Caco-2 (cell line): ENCODE measurements around the gene DLG2. TPM values are rescaled to one million over a fixed set of nuclear protein-coding genes. Genes with fewer than 3 reads are reported as not detected.

Experiments used
- BruUV-seq: library from RNA; stranded (reverse); fragments of 400-500 nt; replicated peaks from 2 replicates; lab custom pipeline; 2021; lab: Mats Ljungman, UMichigan
- CTCF ChIA-PET: fragments of 300-600 bp; sonication (Branson Sonifier 250); formaldehyde crosslinking; loops from one replicate; lab custom pipeline; 2022; ENCODE audit warnings: antibody characterized with exemption; lab: Charles Lee
- POLR2A ChIA-PET: fragments of 300-600 bp; sonication (Branson Sonifier 250); formaldehyde crosslinking; loops from one replicate; lab custom pipeline; 2022; ENCODE audit warnings: antibody characterized with exemption; lab: Charles Lee
- DNase-seq, 2 experiments: peaks; one replicate each; pipeline versions ENCODE4 v3.0.0 to v3.0.0-alpha.2; 2020 to 2022
- H3K27me3 ChIP-seq: replicated peaks from 2 replicates; pipeline ENCODE4 v1.6.0; 2011; ENCODE audit warnings: low read length; ENCODE audit not compliant: control insufficient read depth, insufficient read depth
- H3K36me3 ChIP-seq: 2 replicates; pipeline ENCODE4 v1.5.1; 2011; ENCODE audit warnings: low read length; ENCODE audit not compliant: control insufficient read depth, insufficient read depth
- H3K4me1 ChIP-seq: fragments of 250-450 bp; sonication (Bioruptor Pico); 2 replicates; pipeline ENCODE4 v1.5.1; 2020; ENCODE audit warnings: mild to moderate bottlenecking
- H3K4me3 ChIP-seq: 2 replicates; pipeline ENCODE4 v1.5.1; 2011; ENCODE audit warnings: low read depth, mild to moderate bottlenecking, control low read depth, low read length
- H3K9me3 ChIP-seq: fragments of 250-450 bp; sonication (Bioruptor Pico); 2 replicates; pipeline ENCODE4 v1.5.1; 2020; ENCODE audit warnings: mild to moderate bottlenecking, moderate library complexity
- H3K27ac Mint-ChIP-seq: one replicate; pipeline ENCODE4 v1.8.0; 2022; ENCODE audit warnings: mixed read lengths; ENCODE audit not compliant: unreplicated experiment
- H3K27me3 Mint-ChIP-seq: one replicate; pipeline ENCODE4 v1.8.0; 2022; ENCODE audit warnings: mixed read lengths; ENCODE audit not compliant: insufficient read depth, unreplicated experiment
- H3K36me3 Mint-ChIP-seq: one replicate; pipeline ENCODE4 v1.8.0; 2022; ENCODE audit warnings: mild to moderate bottlenecking, mixed read lengths; ENCODE audit not compliant: insufficient read depth, unreplicated experiment
- H3K4me1 Mint-ChIP-seq: one replicate; pipeline ENCODE4 v1.8.0; 2022; ENCODE audit warnings: low read depth, mixed read lengths; ENCODE audit not compliant: unreplicated experiment
- H3K4me3 Mint-ChIP-seq: one replicate; pipeline ENCODE4 v1.8.0; 2022; ENCODE audit warnings: mild to moderate bottlenecking, moderate library complexity, mixed read lengths; ENCODE audit not compliant: unreplicated experiment
- H3K9me3 Mint-ChIP-seq: one replicate; pipeline ENCODE4 v1.8.0; 2022; ENCODE audit warnings: mixed read lengths; ENCODE audit not compliant: unreplicated experiment
- CTCF ChIP-seq, 2 experiments: fragments of 200-600 bp in 1 of 2; IDR thresholded peaks; 1 replicate in 1 of 2; 2 replicates in 1 of 2; pipeline versions ENCODE4 v1.5.1 to v1.8.0; 2011 to 2022; ENCODE audit warnings: antibody characterized with exemption in 1 of 2, control low read depth in 1 of 2, inconsistent platforms in 1 of 2, low read depth in 1 of 2, low read length in 1 of 2, mild to moderate bottlenecking in 1 of 2, moderate library complexity in 1 of 2; ENCODE audit not compliant: insufficient read depth in 1 of 2, severe bottlenecking in 1 of 2, unreplicated experiment in 1 of 2
- intact Hi-C: fragments of 100-400 bp; cut with micrococcal nuclease; formaldehyde crosslinking; loops from one replicate; pipeline ENCODE4 v1.10.0; 2022; ENCODE audit not compliant: unreplicated experiment
- total RNA-seq: library from RNA; stranded (reverse); gene quantifications from 2 replicates; pipeline ENCODE4 v1.2.3, GENCODE V29; 2022

DLG2 gene
- total RNA-seq, 1 experiment from 2014 or later: 21.6 TPM

GRCh38 chr11:84345027-84345426 is 1282.1 kb downstream of the DLG2 start:
- Mint-ChIP-seq H3K27ac (no peak overlapping the region), H3K9me3 (no peaks in the 10 kb centered on the region), H3K36me3 (no peaks in the 10 kb centered on the region), H3K4me1 (peaks cover 1% of the 10 kb centered on the region), H3K4me3 (no peak overlapping the region), H3K27me3 (peaks cover 6% of the 10 kb centered on the region)
- no TSS peak for BruUV-seq
- intact Hi-C loops: no loop called here
- H3K4me1 ChIP-seq: no peaks in the 10 kb centered on the region
- ChIA-PET POLR2A (no interaction called here), CTCF (no interaction called here)
- TF ChIP-seq CTCF (IDR thresholded peaks at IDR 0.05; ENCODE audit: insufficient read depth in 1 of 2, low read depth in 1 of 2, low read length in 1 of 2, severe bottlenecking in 1 of 2, unreplicated experiment in 1 of 2): no peak
- no peak for DNase-seq
- no peaks in the 10 kb centered on the region for H3K27me3 ChIP-seq
- H3K9me3 ChIP-seq: no peaks in the 10 kb centered on the region
- H3K4me3 ChIP-seq: no peak overlapping the region
- no peaks in the 10 kb centered on the region for H3K36me3 ChIP-seq

- Mint-ChIP-seq H3K36me3 (no peaks in the 10 kb centered on the region), H3K4me3 (no peak overlapping the region), H3K27ac (no peak overlapping the region), H3K27me3 (peaks cover 6% of the 10 kb centered on the region), H3K9me3 (no peaks in the 10 kb centered on the region), H3K4me1 (peaks cover 6% of the 10 kb centered on the region)
- H3K27me3 ChIP-seq: no peaks in the 10 kb centered on the region
- ChIA-PET CTCF (no interaction called here), POLR2A (no interaction called here)
- no peaks in the 10 kb centered on the region for H3K9me3 ChIP-seq
- DNase-seq: no peak
- BruUV-seq: no TSS peak
- no peak overlapping the region for H3K4me3 ChIP-seq
- H3K4me1 ChIP-seq: no peaks in the 10 kb centered on the region
- TF ChIP-seq CTCF (IDR thresholded peaks at IDR 0.05; ENCODE audit: insufficient read depth in 1 of 2, low read depth in 1 of 2, low read length in 1 of 2, severe bottlenecking in 1 of 2, unreplicated experiment in 1 of 2): no peak
- no peaks in the 10 kb centered on the region for H3K36me3 ChIP-seq
- intact Hi-C loops: no loop called here
Measured at GRCh38 chr11:84339796-84340195, 1287.3 kb downstream of the DLG2 start.

GRCh38 chr11:84333221-84333620 is 1293.9 kb downstream of the DLG2 start:
- H3K4me1 Mint-ChIP-seq: no peaks in the 10 kb centered on the region
- Histone ChIP-seq H3K27me3 (no peaks in the 10 kb centered on the region), H3K36me3 (no peaks in the 10 kb centered on the region), H3K9me3 (no peaks in the 10 kb centered on the region), H3K4me1 (no peaks in the 10 kb centered on the region), H3K4me3 (no peak overlapping the region)
- intact Hi-C loops: no loop called here
- H3K36me3 Mint-ChIP-seq: no peaks in the 10 kb centered on the region
- ChIA-PET POLR2A (no interaction called here), CTCF (no interaction called here)
- no peak for TF ChIP-seq CTCF (IDR thresholded peaks at IDR 0.05; ENCODE audit: insufficient read depth in 1 of 2, low read depth in 1 of 2, low read length in 1 of 2, severe bottlenecking in 1 of 2, unreplicated experiment in 1 of 2)
- BruUV-seq: no TSS peak
- no peaks in the 10 kb centered on the region for H3K27me3 Mint-ChIP-seq
- no peak overlapping the region for H3K27ac Mint-ChIP-seq
- H3K4me3 Mint-ChIP-seq: no peak overlapping the region
- no peaks in the 10 kb centered on the region for H3K9me3 Mint-ChIP-seq
- no peak for DNase-seq
